Left forelimb (tissue), 1 donor: ENCODE data around the gene CDKAL1.

Experiments
- DNase-seq: peaks from one replicate; pipeline ENCODE4 v3.0.0-alpha.2; 2018; ENCODE audit warnings: low spot score

Gene CDKAL1

DNA sequence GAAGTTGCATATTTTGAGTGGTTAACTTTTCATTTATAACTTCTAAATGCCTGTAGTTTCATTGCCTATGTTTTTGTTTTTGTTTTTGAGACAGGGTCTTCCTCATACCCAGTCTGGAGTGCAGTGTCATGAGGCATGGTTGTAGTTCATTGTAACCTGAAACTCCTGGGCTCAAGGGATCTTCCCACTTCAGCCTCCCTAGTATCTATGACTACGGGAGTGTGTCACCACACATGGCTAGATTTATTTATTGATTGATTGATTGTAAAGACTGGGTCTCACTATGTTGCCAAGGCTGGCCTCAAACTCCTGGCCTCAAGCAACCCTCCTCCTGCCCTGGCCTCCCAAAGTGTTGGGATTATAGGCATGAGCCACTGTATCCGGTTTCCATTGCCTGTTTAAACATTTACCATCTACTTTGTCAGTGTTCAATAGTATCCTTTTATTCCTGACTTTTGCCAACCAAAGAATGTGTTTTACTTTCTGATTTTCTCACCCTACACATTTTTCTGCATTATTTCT, 144.6 kb downstream of the CDKAL1 start:
- DNase-seq, result no peak

DNA sequence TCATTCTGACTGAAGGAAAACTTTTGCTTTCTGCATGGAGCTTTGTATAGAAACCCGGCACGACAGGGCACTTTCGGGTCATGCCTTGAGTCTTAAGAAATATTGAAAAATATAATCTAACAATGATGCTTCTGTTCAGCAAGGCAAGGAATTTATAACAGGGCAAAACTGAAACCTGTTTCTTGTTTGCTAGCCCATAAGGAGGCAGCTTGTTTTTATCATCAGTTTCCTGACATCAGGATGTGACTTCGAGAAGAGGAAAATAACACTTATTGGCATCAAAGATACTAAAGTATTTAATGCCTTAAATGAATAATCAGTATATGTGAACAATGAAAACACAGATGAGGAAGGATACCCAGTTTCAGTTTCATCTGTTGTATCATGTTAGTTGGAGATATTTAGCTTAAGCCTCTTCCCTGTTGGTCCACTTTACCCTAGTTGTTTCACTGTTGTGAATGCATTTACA, 146.5 kb downstream of the CDKAL1 start:
- no peak for DNase-seq

DNA sequence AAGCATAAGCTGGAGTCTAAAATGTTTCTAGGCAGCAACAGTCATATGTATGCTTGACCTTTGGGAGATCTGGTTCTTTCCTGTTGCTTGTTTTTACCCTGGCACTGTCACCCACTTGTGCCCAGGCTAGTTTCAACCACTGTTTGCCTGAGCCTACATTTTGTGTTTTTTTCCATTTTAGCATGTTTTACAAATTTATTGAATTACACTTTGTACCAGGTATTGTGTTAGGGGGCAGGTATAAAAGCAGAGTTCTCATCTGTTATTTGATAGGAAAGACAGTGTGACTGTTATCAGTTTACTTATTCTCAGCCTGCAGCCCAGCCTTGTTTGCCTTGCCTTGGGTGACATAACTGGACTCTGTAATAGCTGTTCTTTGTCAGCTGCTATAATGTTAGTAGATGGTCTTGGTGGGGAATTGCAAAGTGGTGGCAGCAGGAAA, 147.0 kb downstream of the CDKAL1 start:
- no peak for DNase-seq

DNA sequence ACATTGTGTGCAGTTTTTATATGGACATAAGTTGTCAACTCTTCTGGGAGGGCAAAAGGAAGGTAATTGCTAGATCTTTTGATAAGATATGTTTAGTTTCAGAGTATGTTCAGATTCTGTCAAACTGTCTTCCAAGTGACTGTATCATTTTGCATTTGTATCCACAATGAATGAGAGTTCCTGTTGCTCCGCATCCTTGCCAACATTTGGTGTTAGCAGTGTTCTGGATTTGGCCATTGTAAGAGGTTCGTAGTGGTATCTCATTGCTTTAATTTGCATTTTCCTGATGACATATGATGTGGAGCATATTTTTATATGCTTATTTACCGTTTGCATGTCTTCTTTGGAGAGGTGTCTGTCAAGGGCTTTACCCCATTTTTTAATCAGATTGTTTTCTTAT, 150.2 kb downstream of the CDKAL1 start:
- no peak for DNase-seq

- DNase-seq, result no peak
Measured at GRCh38 chr6:20686142-20686541, 151.9 kb downstream of the CDKAL1 start.

GRCh38 chr6:20687494-20687893, 153.2 kb downstream of the CDKAL1 start:
- no peak for DNase-seq

- no peak for DNase-seq
Measured at GRCh38 chr6:20688710-20689500, 154.6 kb downstream of the CDKAL1 start.

DNA sequence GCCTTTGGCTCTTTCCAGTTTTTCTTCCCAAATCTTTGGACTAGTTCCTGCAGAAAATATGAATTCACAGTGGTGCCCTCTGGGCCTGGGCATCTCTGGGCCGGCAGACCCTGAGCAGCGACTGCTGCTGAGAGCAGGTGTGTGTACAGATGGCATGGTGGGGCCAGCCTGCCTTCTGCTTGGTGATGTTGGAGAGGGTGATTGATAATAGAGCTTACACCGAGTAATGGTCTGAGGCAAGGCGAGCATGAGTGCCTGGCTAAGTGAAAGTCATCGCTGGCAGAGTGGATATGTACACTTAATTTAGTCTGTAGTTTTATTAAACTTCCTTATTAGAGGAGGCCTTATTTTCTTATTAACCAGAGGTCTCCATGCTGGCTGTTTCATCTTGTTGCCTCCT, 156.9 kb downstream of the CDKAL1 start:
- DNase-seq, result no peak

- DNase-seq, result no peak
Measured at GRCh38 chr6:20692023-20692422, 157.8 kb downstream of the CDKAL1 start.

GRCh38 chr6:20693466-20694063, 159.3 kb downstream of the CDKAL1 start:
- no peak for DNase-seq

GRCh38 chr6:20696676-20697075, 162.4 kb downstream of the CDKAL1 start:
- DNase-seq, result no peak

DNA sequence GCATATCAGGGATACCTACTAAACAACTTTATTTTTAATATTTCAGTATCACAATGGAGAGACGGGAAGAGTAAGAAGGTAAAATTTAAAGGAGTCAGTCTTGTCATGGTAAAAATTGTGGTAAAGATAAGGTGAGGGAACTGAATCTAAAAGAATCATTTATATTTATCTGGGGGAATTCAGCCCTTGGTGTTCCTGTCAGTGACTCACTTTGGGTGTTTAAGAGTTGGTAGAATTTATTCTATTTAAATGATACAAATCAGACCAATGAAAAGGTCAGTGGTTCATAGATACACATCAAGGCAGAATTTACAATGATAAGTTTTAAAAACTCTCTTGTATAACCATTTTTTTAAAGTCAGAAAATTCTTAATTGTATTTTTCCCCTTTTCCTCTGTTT, 164.4 kb downstream of the CDKAL1 start:
- no peak for DNase-seq

- DNase-seq, result no peak
Measured at GRCh38 chr6:20699402-20699801, 165.1 kb downstream of the CDKAL1 start.

DNA sequence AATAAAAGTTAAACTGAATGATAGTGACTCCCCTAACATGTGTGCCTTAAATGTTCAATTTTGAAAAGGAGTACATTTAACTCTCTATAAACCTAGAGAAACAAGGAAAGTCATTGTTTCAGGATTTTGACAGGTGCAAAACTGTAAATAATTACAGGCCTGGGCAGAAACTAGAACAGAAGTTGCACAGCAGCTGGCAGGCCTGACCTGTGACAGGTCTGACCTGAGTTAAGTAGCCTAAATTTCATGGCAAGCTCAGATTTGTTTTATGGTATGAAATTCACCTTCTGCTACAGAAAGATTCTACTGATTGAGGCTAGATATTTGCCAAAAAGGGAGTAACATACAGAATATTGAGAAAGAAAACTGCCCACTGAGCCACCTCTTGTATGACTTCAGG, 166.1 kb downstream of the CDKAL1 start:
- DNase-seq, result no peak

DNA sequence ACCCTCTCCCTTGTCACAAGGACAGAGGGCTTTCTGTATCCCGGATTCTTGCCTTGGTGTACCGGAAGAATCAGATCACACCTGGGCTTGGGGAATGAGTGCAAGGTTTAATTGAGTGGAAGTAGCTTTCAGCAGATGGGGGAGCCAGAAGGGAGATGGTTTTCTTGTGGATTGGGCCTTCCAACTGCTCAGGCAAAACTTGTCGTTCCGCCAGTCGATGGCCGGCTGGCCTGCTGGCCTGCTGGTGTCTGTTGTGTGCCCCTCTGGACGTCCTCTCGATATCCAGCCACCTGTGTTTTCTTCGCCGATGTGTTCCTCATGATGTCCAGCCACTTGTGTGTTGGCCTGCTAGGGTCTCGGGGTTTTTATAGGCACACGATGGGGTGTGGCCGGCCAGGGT, 168.1 kb downstream of the CDKAL1 start:
- no peak for DNase-seq

GRCh38 chr6:20703049-20703448, 168.8 kb downstream of the CDKAL1 start:
- DNase-seq, result no peak

GRCh38 chr6:20704325-20705025, 170.2 kb downstream of the CDKAL1 start:
- no peak for DNase-seq

GRCh38 chr6:20705741-20706140, 171.5 kb downstream of the CDKAL1 start:
- DNase-seq, result no peak

DNA sequence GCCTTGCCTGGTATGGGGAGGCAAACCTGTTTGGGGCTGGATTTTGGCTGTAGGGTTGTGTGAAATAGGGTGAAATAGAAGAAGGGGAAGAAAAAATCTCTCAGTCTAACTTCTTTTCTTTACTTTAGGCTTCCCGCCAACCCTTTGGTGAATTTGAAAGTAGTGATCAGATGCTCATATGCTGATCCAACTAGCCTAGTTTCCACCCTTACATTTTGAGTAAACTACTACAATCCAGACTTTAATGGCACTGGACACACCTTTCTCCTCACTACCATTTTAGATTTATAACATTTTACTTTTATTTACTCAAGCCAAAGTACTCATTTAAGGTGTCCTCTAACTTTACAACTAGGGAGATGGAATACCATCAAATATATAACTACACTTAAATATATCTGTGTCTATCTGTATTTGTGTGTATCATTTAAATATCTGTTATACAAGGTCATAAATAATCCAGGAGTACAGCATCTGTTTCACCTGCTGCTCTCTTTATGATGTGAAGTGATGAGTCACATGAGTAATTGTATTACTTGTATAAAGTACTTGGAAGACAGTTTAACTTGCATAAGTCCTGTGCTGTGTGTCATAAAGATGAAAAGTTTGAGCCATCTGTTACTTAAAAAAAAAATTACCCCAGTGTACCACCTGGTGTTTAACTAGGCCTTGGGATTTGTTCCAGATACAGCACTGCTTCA, 172.1 kb downstream of the CDKAL1 start:
- DNase-seq, result no peak

GRCh38 chr6:20706939-20707485, 172.8 kb downstream of the CDKAL1 start:
- no peak for DNase-seq

GRCh38 chr6:20707870-20708269, 173.6 kb downstream of the CDKAL1 start:
- DNase-seq, result no peak
